Nephron (organoid): ENCODE results near the gene C3.
"Not testable (repeated sequence)": the region's sequence is repeated elsewhere in the genome, so short reads cannot be mapped to it uniquely, and the experiment has no call there.

Experiments
- H3K27ac Mint-ChIP-seq, 3 experiments: 2 replicates each; pipeline ENCODE4 v1.8.0; 2020; ENCODE audit warnings: mixed read lengths in 3 of 3, mild to moderate bottlenecking in 2 of 3, moderate library complexity in 1 of 3
- H3K27me3 Mint-ChIP-seq: 2 replicates; pipeline ENCODE4 v1.8.0; 2021; ENCODE audit warnings: low read depth, mild to moderate bottlenecking, moderate library complexity, mixed read lengths
- H3K36me3 Mint-ChIP-seq: 2 replicates; pipeline ENCODE4 v1.8.0; 2020; ENCODE audit warnings: low read depth, mixed read lengths
- H3K4me1 Mint-ChIP-seq: 2 replicates; pipeline ENCODE4 v1.8.0; 2020; ENCODE audit warnings: mixed read lengths
- H3K4me3 Mint-ChIP-seq, 3 experiments: 2 replicates each; pipeline ENCODE4 v1.8.0; 2020; ENCODE audit warnings: mild to moderate bottlenecking in 3 of 3, mixed read lengths in 3 of 3, moderate library complexity in 2 of 3
- H3K9me3 Mint-ChIP-seq: 2 replicates; pipeline ENCODE4 v1.8.0; 2020; ENCODE audit warnings: mixed read lengths
- CTCF ChIP-seq, 3 experiments: fragments of 200-600 bp; sonication (generic); IDR thresholded peaks; one replicate each; pipeline ENCODE4 v1.5.0; 2021; ENCODE audit warnings: antibody characterized with exemption in 3 of 3; ENCODE audit not compliant: unreplicated experiment in 3 of 3

The C3 gene

GRCh38 chr19:6664916-6665315 lies 55.5 kb downstream of the C3 start:
- no peak overlapping the region for H3K27ac Mint-ChIP-seq
- TF ChIP-seq CTCF (IDR thresholded peaks at IDR 0.05; ENCODE audit: unreplicated experiment in 3 of 3): no peak
- peaks cover 19% of the 10 kb centered on the region for H3K27me3 Mint-ChIP-seq
- no peak overlapping the region for H3K4me3 Mint-ChIP-seq
- no peaks in the 10 kb centered on the region for H3K9me3 Mint-ChIP-seq
- no peaks in the 10 kb centered on the region for H3K4me1 Mint-ChIP-seq
- no peaks in the 10 kb centered on the region for H3K36me3 Mint-ChIP-seq

GRCh38 chr19:6663236-6664201 lies 56.9 kb downstream of the C3 start:
- H3K4me3 Mint-ChIP-seq: no peak overlapping the region
- TF ChIP-seq CTCF (IDR thresholded peaks at IDR 0.05; ENCODE audit: unreplicated experiment in 3 of 3): no peak
- peaks cover 19% of the 10 kb centered on the region for H3K27me3 Mint-ChIP-seq
- no peaks in the 10 kb centered on the region for H3K9me3 Mint-ChIP-seq
- H3K36me3 Mint-ChIP-seq: no peaks in the 10 kb centered on the region
- no peak overlapping the region for H3K27ac Mint-ChIP-seq
- H3K4me1 Mint-ChIP-seq: no peaks in the 10 kb centered on the region

GRCh38 chr19:6662702-6663101 lies 57.7 kb downstream of the C3 start:
- no peaks in the 10 kb centered on the region for H3K9me3 Mint-ChIP-seq
- H3K27ac Mint-ChIP-seq: no peak overlapping the region
- H3K27me3 Mint-ChIP-seq: peaks cover 24% of the 10 kb centered on the region
- H3K4me3 Mint-ChIP-seq: no peak overlapping the region
- TF ChIP-seq CTCF (IDR thresholded peaks at IDR 0.05; ENCODE audit: unreplicated experiment in 3 of 3): no peak
- H3K4me1 Mint-ChIP-seq: no peaks in the 10 kb centered on the region
- H3K36me3 Mint-ChIP-seq: no peaks in the 10 kb centered on the region

- H3K27ac Mint-ChIP-seq, H3K9me3 Mint-ChIP-seq, H3K4me1 Mint-ChIP-seq, H3K36me3 Mint-ChIP-seq, H3K4me3 Mint-ChIP-seq: not testable (repeated sequence)
- peaks cover 28% of the 10 kb centered on the region for H3K27me3 Mint-ChIP-seq
These were observed 58.8 kb downstream of the C3 start for GRCh38 chr19:6661509-6662244.

- no peaks in the 10 kb centered on the region for H3K9me3 Mint-ChIP-seq
- TF ChIP-seq CTCF (IDR thresholded peaks at IDR 0.05; ENCODE audit: unreplicated experiment in 3 of 3): no peak
- H3K27me3 Mint-ChIP-seq: peaks cover 28% of the 10 kb centered on the region
- no peaks in the 10 kb centered on the region for H3K36me3 Mint-ChIP-seq
- no peaks in the 10 kb centered on the region for H3K4me1 Mint-ChIP-seq
- H3K27ac Mint-ChIP-seq: no peak overlapping the region
- H3K4me3 Mint-ChIP-seq: no peak overlapping the region
These were observed 59.5 kb downstream of the C3 start for GRCh38 chr19:6660930-6661329.

GRCh38 chr19:6656390-6656789 lies 64.1 kb downstream of the C3 start:
- peaks cover 31% of the 10 kb centered on the region for H3K27me3 Mint-ChIP-seq
- H3K27ac Mint-ChIP-seq, H3K9me3 Mint-ChIP-seq, H3K4me3 Mint-ChIP-seq, H3K36me3 Mint-ChIP-seq, H3K4me1 Mint-ChIP-seq: not testable (repeated sequence)
